Mononuclear cell (primary cell): ENCODE results near the gene ZMYM3. TPM values are rescaled to one million over a fixed set of nuclear protein-coding genes. Genes with fewer than 3 reads are reported as not detected.
"Not testable (repeated sequence)": the region's sequence is repeated elsewhere in the genome, so short reads cannot be mapped to it uniquely, and the experiment has no call there.

Experiments
- H3K27me3 ChIP-seq: 2 replicates; pipeline ENCODE4 v1.6.0; 2011; ENCODE audit warnings: low read length, control low read depth; ENCODE audit not compliant: insufficient read depth
- H3K4me1 ChIP-seq: 2 replicates; pipeline ENCODE4 v1.5.1; 2011; ENCODE audit warnings: mild to moderate bottlenecking, low read length, control low read depth; ENCODE audit not compliant: insufficient read depth
- H3K4me3 ChIP-seq: 2 replicates; pipeline ENCODE4 v1.5.1; 2011; ENCODE audit warnings: mild to moderate bottlenecking, low read length, moderate library complexity
- H3K9me3 ChIP-seq: 2 replicates; pipeline ENCODE4 v1.5.1; 2011; ENCODE audit warnings: low read depth, mild to moderate bottlenecking, control low read depth, low read length
- total RNA-seq: library from RNA; depleted of rRNA; stranded (reverse); fragments of >200 nt; gene quantifications from one replicate; pipeline ENCODE4 v1.2.3, GENCODE V29; 2012

The ZMYM3 gene
- total RNA-seq, 1 donor, result 6.6 TPM

DNA sequence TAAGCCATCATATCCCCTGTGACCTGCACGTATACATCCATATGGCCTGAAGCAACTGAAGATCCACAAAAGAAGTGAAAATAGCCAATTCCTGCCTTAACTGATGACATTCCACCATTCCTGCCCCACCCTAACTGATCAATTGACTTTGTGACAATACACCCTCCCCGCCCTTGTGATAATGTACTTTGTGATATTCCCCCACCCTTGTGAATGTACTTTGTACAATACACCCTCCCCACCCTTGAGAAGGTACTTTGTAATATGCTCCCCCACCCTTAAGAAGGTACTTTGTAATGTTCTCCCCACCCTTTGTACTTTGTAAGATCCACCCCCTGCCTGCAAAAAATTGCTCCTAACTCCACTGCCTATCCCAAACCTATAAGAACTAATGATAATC lies 18.4 kb upstream of the ZMYM3 start:
- H3K9me3 ChIP-seq, H3K27me3 ChIP-seq, H3K4me1 ChIP-seq, H3K4me3 ChIP-seq: not testable (repeated sequence)

DNA sequence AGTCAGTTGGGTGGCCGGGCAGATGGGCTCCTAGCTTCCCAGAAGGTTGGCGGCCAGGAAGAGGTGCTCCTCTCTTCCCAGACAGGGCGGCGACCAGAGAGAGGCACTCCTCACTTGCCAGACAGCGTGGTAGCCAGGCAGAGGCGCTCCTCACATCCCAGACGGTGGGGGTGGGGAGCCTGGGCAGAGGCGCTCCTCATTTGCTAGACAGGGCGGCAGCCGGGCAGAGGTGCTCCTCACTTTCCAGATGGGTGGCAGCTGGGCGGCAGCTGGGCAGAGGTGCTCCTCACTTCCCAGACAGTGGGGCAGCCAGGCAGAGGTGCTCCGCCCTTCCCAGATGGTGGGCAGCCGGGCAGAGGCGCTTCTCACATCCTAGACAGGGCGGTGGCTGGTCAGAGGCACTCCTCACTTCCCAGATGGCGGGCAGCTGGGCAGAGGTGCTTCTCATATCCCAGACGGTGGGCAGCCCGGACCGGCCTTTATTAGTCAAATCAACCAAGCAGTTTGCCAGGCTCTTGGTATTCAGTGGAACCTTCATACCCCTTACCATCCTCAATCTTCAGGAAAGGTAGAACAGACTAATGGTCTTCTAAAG lies 16.0 kb upstream of the ZMYM3 start:
- no peak overlapping the region for H3K4me3 ChIP-seq
- no peaks in the 10 kb centered on the region for H3K4me1 ChIP-seq
- H3K27me3 ChIP-seq, result no peaks in the 10 kb centered on the region
- no peaks in the 10 kb centered on the region for H3K9me3 ChIP-seq

DNA sequence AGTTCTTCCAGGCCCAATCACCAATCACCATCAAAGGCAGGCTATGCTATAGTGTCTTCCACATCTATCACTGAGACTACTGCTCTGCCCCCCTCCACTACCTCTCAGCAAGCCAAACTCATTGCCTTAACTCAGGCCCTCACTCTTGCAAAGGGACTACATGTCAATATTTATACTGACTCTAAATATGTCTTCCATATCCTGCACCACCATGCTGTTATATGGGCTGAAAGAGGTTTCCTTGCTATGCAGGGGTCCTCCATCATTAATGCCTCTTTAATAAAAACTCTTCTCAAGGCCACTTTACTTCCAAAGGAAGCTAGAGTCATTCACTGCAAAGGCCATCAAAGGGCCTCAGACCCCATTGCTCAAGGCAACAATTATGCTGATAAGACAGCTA lies 14.7 kb upstream of the ZMYM3 start:
- H3K9me3 ChIP-seq, H3K4me1 ChIP-seq, H3K27me3 ChIP-seq, H3K4me3 ChIP-seq: not testable (repeated sequence)

DNA sequence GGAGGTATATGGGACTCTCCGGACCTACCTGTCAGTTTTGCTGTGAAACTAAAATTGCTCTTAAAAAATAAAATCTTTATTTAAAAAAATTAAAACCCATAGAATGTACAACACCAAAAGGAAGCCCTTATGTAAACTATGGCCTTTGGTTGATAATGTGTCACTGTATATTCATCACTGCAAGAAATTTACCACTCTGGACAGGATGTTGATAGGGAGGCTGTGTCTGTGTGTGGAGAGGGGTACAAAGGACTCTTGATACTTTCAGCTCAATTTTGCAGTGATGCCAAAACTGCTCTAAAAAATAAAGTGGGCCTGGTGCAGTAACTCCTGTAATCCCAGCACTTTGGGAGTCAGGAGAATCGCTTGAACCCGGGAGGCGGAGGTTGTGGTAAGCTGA lies 2.9 kb upstream of the ZMYM3 start:
- Histone ChIP-seq H3K27me3 (no peaks in the 10 kb centered on the region), H3K4me3 (no peak overlapping the region), H3K4me1 (peaks cover 18% of the 10 kb centered on the region), H3K9me3 (no peaks in the 10 kb centered on the region)

DNA sequence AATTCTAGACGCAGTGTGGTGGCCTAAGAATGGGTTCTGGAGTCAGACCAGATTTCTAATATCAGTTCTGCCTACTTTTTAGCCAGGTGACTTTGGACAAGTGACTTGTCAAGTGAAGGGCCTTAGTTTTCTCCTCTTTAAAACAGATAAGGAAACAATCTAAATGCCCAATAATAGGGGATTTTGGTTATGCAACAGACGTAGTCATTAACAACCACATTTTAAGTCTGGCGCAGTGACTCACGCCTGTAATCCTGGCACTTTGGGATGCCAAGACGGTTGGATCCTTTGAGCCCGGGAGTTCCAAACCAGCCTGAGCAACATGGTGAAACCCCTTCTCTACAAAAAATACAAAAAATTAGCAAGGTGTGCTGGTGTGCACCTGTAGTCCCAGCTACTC lies 2.1 kb upstream of the ZMYM3 start:
- peaks cover 22% of the 10 kb centered on the region for H3K4me1 ChIP-seq
- H3K4me3 ChIP-seq, result no peak overlapping the region
- H3K27me3 ChIP-seq, result no peaks in the 10 kb centered on the region
- no peaks in the 10 kb centered on the region for H3K9me3 ChIP-seq

DNA sequence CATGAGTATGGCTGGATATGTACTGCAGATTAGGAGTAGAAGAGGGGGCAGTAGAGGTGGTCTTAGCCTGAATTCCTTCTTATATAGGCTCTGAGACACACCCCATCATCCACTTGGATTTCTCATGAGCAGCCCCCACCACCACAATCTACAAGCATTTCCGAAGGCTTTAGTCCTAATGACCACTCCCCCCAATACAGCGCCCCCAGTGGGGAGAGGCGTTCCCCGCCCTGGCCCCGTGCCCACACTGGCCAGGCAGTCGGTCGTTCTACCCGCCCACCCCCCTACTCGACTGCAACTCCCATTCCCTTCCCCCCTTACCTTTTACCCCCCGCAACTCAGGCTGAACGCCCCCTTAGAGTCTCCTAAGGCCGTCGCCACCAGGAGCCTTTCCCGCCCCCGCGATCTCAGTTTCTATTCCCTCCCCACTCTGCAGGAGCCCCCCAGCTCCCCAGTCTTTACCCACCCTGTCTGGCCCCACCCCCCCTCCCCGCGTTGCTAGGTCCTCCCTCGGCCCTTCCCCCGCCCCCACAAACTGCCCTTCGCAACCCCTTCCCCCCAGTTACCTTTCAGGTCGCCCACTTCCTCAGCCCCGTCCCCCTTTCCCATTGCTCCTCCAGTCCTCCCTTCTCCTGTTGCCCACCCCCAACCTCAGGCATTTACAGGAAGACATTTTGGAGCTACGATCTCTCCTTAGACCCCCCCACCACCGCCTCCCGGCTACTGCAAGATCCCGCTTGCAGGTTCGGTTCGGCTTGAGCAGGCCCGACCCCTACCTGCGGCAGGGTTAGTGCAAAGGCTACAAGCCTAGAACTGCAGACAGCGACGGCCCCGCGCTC lies 468 bp downstream of the ZMYM3 start:
- peak overlapping the region; percentile 65 for H3K4me3 ChIP-seq

DNA sequence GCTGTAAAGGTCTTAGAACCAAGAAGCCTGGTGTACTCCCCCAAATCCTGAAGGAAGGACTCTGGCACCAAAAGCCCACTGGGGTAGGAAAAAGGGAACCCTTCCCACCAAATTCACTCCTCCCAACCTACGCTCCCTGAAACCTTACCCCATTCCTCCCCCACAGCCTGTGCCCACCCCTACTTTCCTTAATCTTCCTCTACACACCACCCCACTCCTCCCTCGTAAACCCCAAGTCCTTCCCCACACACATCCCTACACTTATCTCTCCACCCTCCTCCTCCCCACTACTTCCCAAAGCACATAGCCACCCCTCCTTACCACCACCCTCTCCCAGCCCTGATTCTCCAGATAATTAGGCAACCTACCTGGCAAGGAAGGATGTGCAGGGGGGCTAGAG lies 1.7 kb downstream of the ZMYM3 start:
- H3K4me3 ChIP-seq, result no peak overlapping the region

More for the DNA sequence above, 468 bp downstream of the ZMYM3 start:
- H3K27me3 ChIP-seq, result no peaks in the 10 kb centered on the region
- peaks cover 22% of the 10 kb centered on the region for H3K4me1 ChIP-seq
- H3K9me3 ChIP-seq, result no peaks in the 10 kb centered on the region

DNA sequence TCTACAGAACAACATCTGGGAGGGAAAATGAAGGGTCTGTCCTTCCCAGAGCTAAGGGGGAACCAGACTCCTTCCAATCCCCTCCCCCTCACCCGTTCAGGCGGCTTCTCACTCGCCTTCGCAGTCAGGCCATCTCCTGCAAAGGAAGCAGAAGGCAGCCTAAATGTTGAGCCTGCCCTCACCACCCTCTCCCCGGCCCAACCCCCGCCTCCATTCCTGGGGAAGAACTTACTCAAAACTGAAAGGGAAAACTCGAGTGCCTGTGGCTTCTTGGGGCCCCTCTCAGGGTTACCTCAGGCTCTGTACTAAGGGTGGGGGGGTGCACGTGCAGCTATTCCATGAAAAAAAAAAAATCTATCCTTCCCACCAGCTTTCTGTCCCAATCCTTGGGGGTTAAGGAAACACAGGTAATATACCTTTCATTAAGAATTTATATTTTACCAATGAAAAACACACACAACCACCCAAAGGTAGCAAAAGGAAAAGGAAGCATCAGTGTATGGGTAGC lies 2.4 kb downstream of the ZMYM3 start:
- no peak overlapping the region for H3K4me3 ChIP-seq
- no peaks in the 10 kb centered on the region for H3K9me3 ChIP-seq
- peaks cover 22% of the 10 kb centered on the region for H3K4me1 ChIP-seq
- no peaks in the 10 kb centered on the region for H3K27me3 ChIP-seq

More for the DNA sequence above, 1.7 kb downstream of the ZMYM3 start:
- H3K9me3 ChIP-seq, result no peaks in the 10 kb centered on the region
- peaks cover 22% of the 10 kb centered on the region for H3K4me1 ChIP-seq
- no peaks in the 10 kb centered on the region for H3K27me3 ChIP-seq

DNA sequence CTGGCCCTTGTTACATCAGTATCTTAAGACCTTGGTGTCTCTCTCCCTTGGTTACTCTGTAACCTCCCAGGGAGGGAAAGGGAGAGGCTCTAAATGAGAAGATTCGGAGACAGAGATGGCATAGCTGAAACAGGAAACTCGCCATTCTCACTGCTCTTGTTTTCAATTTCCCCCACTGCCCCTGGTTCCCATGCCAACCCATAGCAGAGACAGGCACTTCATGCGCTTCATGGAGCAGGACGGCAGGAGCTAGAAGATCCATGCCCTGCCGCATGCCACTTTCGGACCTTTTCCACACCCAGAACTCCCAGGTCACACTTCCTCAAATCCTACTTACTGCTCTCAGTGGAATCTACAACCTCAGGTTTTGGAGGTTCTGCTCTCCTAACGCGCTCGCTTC lies 3.1 kb downstream of the ZMYM3 start:
- no peaks in the 10 kb centered on the region for H3K27me3 ChIP-seq
- no peak overlapping the region for H3K4me3 ChIP-seq
- H3K9me3 ChIP-seq, result no peaks in the 10 kb centered on the region
- peaks cover 22% of the 10 kb centered on the region for H3K4me1 ChIP-seq

DNA sequence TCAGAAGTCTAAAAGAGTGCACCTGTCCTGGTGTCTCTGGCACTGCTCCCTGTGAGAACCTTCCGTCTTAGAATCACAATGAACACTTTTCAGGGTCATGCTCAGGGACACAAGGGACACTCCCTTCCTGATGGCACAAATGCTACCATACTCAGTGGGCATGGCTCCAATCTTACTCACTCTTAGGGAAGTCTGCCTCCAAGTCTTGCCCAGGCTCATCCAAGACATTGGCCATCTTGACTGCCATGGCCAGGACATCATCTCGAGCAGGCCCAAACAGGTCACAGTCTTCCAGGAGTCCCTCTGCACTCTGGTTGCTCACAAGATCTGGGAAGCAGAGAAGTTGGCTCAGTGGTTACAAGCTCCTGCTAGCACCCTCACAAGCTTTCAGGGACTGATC lies 8.8 kb downstream of the ZMYM3 start:
- Histone ChIP-seq H3K4me3 (no peak overlapping the region), H3K9me3 (no peaks in the 10 kb centered on the region), H3K27me3 (no peaks in the 10 kb centered on the region), H3K4me1 (no peaks in the 10 kb centered on the region)

DNA sequence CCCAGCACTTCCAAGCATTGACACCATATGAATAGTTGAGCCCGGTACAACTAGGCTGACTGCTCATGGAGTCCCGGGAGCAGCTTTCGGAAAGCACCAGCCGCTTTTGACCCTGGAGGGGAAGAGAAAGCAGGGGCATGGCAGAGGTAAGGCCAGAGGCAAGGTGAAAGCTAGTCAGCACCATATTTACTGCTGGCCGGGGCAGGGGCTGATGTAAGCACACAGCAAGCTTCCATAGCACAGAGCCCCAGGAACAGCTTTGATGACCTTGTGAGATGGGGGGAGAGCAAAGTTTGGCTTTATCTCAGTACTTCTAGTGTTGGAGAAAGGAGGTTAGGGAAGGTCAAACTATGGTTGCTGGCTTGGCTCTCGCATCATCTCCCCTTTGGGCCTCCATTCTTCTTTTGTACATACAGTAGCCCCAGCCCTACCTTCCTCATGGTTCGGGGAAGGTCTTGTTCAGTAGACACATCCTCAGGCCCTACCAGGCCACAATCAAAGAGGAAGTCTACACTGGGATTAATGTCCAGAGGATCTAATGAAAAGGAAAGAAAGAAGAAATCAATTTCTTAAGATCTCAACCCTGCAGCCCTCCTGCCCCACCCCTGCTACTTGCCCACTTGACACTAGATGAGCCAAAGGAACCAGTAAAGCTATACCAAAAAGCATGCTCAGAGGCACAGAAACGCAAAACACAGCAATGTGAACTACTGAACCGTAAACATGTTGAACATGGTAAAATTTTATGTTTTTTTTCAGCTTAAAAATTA lies 9.4 kb downstream of the ZMYM3 start:
- H3K9me3 ChIP-seq, result no peaks in the 10 kb centered on the region
- H3K4me1 ChIP-seq, result no peaks in the 10 kb centered on the region
- no peak overlapping the region for H3K4me3 ChIP-seq
- H3K27me3 ChIP-seq, result no peaks in the 10 kb centered on the region

DNA sequence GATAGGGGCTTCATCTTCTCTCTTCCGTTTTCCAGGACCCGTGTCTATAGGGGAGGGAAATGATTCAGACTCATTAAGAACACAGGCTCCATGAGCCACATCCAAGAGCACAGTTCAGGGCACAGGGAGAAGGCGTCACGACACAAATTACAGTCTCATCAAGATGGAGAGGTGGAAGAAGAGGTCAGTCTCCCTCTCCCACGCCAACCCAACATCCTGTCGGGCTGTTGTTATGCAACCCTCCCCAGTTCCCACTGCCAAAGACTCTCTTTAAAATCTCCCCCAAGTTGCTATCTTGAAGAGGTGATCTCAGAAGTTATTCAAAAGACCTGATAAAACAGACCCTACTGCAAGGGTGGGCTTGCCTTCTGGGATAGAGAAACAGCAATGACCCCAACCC lies 12.6 kb downstream of the ZMYM3 start:
- Histone ChIP-seq H3K4me1 (no peaks in the 10 kb centered on the region), H3K4me3 (no peak overlapping the region), H3K27me3 (no peaks in the 10 kb centered on the region), H3K9me3 (no peaks in the 10 kb centered on the region)

DNA sequence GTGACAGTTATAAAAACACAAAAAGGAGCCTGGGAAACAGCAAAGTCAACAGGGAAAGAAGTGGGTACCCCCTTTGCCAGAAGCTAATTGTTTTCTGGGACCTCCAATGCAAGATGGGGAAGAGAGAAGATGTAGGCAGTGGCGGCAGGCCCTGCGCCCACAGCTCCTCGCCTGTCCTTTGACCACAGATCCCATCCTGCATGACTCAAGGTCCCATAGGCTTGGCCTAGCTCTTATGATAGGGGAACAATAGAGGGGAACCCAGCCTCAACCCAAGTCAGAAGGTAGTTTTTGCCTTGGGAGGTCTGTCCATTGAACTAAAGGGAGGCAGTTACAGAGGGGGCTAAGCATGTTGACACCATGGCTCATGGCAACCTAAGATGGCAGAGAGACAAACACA lies 14.2 kb downstream of the ZMYM3 start:
- no peaks in the 10 kb centered on the region for H3K9me3 ChIP-seq
- H3K4me1 ChIP-seq, result no peaks in the 10 kb centered on the region
- no peaks in the 10 kb centered on the region for H3K27me3 ChIP-seq
- H3K4me3 ChIP-seq, result no peak overlapping the region

DNA sequence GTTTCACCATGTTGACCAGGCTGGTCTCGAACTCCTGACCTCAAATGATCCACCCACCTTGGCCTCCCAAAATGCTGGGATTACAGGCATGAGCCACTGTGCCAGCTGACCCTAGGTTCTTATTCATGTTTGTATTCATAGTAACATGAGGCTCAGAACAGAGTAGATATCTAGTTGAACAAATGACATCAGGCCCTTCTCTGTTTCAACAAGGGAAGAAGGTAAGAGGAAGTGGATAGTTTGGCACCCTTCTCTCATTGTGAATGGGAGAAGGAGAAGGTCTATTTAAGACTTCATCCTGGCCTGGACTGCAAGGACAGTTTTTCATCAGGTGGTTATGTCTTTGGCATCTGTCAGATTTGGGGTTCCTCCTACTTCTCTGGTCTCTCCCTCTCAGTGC lies 17.1 kb downstream of the ZMYM3 start:
- no peaks in the 10 kb centered on the region for H3K27me3 ChIP-seq
- no peak overlapping the region for H3K4me3 ChIP-seq
- no peaks in the 10 kb centered on the region for H3K9me3 ChIP-seq
- no peaks in the 10 kb centered on the region for H3K4me1 ChIP-seq

DNA sequence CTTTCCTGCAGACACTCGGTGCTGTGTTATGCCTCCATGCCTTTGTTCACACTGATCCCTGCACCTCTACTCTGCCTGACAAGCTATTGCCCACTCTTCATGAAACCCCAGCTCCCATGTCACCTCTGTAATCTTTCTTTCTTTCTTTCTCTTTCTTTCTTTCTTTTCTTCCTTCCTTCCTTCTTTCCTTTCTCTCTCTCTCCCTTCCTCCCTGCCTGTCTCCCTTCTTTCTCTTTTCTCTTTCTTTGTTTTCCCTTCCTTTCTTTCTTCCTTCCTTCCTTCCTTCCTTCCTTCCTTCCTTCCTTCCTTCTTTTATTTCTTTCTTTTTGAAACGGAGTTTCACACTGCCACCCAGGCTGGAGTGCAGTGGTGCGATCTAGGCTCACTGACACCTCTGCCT lies 18.5 kb downstream of the ZMYM3 start:
- Histone ChIP-seq H3K27me3 (no peaks in the 10 kb centered on the region), H3K9me3 (no peaks in the 10 kb centered on the region)

More for the DNA sequence above, 18.5 kb downstream of the ZMYM3 start:
- Histone ChIP-seq H3K4me3 (no peak overlapping the region), H3K4me1 (no peaks in the 10 kb centered on the region)
